HFF-Myc (cell line): ENCODE measurements around the gene PPDPF.
"Not testable (repeated sequence)": the region's sequence is repeated elsewhere in the genome, so short reads cannot be mapped to it uniquely, and the experiment has no call there.

ENCODE experiments used
- DNase-seq: peaks from one replicate; pipeline ENCODE4 v3.0.0-alpha.2; 2011; ENCODE audit warnings: low read depth; ENCODE audit errors: extremely low read depth
- H3K4me3 ChIP-seq: replicated peaks from 2 replicates; pipeline ENCODE4 v1.5.1; 2011; ENCODE audit warnings: low read depth, mild to moderate bottlenecking, control low read depth, low read length
- TF ChIP-seq, protein P1 (sequence below): IDR thresholded peaks from 2 replicates; pipeline ENCODE4 v1.5.1; 2012; ENCODE audit warnings: mild to moderate bottlenecking, low read depth, low read length, control low read depth; ENCODE audit errors: missing control alignments

The PPDPF gene

DNA sequence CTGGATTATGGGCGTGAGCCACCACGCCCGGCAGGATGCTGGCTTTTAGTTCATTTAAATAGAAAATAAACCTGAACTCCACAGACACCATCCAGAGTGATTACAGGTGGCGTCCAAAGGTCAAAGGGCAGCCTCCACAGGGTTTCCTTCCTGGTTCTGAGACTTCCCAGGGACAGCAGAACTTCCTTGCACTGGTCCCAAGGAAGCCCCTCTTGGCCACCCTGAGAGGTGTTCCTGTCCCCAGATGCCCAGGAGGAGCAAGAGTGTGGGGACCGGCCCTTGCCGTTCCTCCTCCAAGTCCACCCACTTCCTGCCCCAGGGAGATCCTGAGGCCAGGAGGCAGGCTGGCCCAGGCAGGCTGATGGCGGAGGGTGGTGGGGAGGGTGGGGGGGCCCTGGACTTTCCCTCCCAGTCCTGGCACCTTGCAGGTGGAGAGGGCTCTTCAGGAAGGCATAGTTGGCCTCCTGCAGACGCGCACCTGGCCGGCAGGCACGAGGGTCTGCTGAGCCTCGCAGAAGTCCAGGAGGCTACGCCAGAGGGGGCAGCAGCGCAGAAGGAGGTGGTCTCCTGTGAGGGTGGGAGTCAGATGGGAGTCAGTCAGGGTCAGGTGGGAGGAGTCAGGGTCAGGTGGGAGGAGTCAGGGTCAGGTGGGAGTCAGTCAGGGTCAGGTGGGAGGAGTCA is 38.4 kb downstream of the PPDPF start:
- no peak overlapping the region for H3K4me3 ChIP-seq
- TF ChIP-seq, protein P1, sequence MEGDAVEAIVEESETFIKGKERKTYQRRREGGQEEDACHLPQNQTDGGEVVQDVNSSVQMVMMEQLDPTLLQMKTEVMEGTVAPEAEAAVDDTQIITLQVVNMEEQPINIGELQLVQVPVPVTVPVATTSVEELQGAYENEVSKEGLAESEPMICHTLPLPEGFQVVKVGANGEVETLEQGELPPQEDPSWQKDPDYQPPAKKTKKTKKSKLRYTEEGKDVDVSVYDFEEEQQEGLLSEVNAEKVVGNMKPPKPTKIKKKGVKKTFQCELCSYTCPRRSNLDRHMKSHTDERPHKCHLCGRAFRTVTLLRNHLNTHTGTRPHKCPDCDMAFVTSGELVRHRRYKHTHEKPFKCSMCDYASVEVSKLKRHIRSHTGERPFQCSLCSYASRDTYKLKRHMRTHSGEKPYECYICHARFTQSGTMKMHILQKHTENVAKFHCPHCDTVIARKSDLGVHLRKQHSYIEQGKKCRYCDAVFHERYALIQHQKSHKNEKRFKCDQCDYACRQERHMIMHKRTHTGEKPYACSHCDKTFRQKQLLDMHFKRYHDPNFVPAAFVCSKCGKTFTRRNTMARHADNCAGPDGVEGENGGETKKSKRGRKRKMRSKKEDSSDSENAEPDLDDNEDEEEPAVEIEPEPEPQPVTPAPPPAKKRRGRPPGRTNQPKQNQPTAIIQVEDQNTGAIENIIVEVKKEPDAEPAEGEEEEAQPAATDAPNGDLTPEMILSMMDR, result no peak
- DNase-seq, result no peak

DNA sequence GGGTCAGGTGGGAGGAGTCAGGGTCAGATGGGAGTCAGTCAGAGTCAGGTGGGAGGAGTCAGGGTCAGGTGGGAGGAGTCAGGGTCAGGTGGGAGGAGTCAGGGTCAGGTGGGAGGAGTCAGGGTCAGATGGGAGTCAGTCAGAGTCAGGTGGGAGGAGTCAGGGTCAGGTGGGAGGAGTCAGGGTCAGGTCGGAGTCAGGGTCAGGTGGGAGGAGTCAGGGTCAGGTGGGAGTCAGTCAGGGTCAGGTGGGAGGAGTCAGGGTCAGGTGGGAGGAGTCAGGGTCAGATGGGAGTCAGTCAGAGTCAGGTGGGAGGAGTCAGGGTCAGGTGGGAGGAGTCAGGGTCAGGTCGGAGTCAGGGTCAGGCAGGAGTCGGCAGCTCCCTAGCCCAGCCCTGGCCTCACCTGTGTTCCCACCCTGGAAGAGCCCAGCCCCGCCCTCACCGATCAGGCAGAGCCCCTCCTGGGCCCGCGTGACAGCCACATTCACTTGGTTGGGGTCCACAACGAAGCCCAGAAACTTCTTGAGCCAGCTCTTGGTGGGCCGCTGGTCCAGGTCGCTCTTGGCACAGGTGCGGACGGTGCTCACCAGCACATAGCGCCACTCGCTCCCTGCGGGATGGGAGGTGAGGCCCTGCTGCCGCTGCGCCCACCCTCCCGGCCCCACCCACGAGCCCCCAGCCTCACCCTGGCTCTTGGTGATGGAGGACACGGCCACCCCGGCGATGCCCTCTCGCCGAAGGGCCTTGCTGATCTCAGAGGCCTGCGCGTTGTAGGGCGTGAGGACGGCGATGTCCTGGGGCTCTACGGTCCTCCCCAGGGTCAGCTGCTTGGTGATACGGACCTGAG is 39.1 kb downstream of the PPDPF start:
- not testable (repeated sequence) for DNase-seq

DNA sequence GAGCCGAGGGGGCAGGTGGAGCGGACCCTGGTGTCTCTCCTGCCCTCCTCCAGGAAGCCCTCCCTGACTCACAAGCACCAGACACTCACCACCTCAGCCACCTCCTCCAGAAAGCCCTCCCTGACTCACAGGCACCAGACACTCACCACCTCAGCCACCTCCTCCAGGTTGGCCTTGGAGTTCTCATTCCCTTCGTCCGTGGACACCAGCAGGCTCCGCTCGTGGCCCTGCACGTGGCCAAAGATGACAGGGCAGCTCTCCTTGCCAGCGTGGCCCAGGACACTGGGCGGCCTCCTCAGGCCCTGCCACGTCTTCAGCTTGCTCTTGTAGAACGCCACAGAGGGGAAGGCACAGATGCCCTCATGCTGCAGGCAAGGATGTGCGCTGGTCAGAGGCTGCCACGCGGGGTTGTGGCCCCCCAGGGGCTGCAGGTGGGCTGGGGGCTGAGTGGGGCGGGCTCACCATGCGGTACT is 39.8 kb downstream of the PPDPF start:
- DNase-seq, result no peak
- TF ChIP-seq, protein P1, result no peak
- H3K4me3 ChIP-seq, result no peak overlapping the region

More for the DNA sequence above, 39.1 kb downstream of the PPDPF start:
- not testable (repeated sequence) for H3K4me3 ChIP-seq

DNA sequence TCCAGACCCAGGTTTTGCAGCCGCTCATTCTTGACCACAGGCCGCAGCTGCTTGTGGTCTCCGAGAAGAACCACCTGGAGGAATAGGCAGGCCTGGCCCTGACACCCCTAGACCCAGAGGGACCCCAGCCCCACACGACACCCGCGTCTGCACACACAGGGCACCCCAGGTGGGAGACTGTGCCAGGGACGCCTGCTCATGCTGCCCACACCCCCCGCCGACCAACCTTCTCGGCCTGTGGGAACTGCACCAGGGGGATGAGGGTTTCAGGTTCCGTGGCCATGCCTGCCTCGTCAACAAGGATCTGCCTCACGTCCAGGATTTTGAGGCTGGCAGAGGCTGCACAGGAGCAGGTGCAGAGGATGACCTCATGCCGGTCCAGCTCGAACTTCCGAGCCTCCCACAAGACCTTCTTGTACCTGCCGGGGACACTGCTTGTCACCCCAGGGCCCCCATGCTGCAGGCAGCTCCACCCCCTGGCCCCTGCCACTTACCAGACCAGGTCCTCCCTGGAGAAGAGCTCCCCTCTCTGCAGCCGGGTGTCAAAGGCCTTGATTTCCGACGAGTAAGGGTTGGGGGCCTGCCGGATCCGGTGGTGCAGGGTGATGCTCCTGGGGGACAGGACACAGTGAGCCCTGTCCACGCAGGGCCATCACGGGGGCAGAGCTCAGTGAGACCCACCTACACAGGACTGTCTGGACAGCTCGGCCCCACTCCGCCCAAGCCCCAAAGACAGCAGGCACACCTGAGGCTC is 40.5 kb downstream of the PPDPF start:
- no peak for DNase-seq
- TF ChIP-seq, protein P1, result no peak

DNA sequence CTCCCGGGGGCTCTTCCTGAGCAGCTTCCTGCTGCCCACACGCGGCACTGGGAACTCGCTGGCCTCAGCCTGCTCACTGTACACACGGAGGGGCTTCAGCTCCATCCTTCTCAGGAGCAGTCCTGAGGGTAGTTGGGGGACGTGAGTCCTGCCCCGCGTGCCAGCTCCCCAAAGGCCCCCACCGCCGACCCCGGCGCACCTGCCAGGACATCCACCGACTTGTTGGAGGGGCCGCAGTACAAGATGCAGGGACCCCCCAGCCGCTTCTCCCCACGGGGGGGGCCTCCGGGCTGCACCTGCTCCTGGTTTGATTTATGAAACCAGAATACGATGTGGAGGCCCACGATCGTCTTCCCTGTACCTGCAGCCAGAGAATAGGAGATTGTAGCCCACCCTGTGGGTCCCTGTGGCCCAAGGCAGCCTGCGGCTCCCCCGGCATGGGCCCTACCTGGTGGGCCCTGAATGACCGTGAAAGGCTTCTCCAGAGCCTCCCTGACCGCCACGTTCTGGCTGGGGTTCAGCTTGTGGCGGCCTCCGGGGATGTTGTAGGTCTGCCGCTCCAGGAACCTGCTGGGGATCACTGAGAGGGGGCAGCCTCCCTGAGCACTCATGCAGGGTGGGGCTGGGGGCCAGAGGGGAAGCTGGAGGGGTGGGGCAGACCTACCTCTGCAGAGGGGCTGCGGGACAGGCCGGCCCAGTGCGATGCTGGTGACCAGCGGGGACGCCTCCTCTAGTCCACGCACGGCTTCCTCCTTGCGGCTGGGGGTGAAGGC is 41.2 kb downstream of the PPDPF start:
- DNase-seq, result no peak
- TF ChIP-seq, protein P1, result no peak
- H3K4me3 ChIP-seq, result no peak overlapping the region

More for the DNA sequence above, 40.5 kb downstream of the PPDPF start:
- no peak overlapping the region for H3K4me3 ChIP-seq

DNA sequence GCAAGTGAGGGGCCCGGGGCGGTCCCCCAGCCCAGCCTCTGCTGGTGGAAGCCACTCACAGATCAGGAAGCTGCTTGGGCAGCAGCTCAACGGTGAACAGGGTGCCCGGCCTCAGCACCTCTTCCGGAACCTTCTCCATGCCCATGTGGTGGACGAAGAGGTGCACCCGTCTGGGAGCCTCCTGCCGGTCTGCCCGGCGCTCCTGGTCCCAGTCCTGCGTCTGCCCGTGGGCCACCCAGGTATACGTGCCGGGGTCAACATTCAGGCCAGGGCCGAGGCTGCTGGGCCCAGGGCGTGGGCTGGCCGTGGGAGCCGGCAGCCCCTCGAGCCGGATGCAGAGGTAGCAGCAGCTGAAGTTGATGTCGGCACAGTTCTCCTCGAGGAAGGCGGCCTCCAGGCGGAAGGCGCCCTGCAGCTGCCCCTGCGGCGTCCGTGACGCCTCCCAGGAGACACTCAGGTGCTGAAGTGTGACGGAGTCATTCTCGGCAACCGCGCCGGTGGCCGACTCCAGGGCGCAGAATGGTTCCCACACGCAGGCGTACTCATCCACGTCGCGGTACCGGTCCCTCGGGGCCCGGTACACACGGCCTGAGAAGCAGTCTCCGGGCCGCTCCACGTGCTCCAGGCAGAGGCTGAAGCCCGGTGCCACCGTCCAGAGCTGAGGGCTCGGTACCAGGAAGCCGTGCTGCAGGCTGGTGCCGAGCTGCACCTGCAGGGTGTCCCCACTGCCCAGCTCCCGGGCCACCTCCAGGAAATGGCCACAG is 42.1 kb downstream of the PPDPF start:
- H3K4me3 ChIP-seq, result no peak overlapping the region
- no peak for DNase-seq
- TF ChIP-seq, protein P1, result no peak
